Tibial nerve (tissue), 4 donors: ENCODE measurements around the gene GNS. TPM values are rescaled to one million over a fixed set of nuclear protein-coding genes. Genes with fewer than 3 reads are reported as not detected.

Experiments
- DNase-seq, 2 donors: peaks; one replicate each; pipeline ENCODE4 v3.0.0-alpha.2; 2019; ENCODE audit warnings: low spot score in 2 of 2
- H3K27ac ChIP-seq, 4 donors: fragments of 200-600 bp; sonication (generic) in 3 of 4; one replicate each; pipeline ENCODE4 v1.5.1; 2017 to 2019; ENCODE audit warnings: mild to moderate bottlenecking in 1 of 4
- H3K27me3 ChIP-seq, 2 donors: fragments of 200-600 bp; sonication (generic) in 1 of 2; one replicate each; pipeline versions ENCODE4 v1.5.1 to v1.6.0; 2017 to 2019
- H3K36me3 ChIP-seq, 3 donors: fragments of 200-600 bp; sonication (generic); one replicate each; pipeline ENCODE4 v1.5.1; 2018 to 2019
- H3K4me1 ChIP-seq, 4 donors: fragments of 200-600 bp; sonication (generic) in 3 of 4; one replicate each; pipeline ENCODE4 v1.5.1; 2017 to 2019
- H3K4me3 ChIP-seq, 4 donors: fragments of 200-600 bp; sonication (generic) in 3 of 4; one replicate each; pipeline ENCODE4 v1.5.1; 2017 to 2019; ENCODE audit warnings: mild to moderate bottlenecking in 1 of 4, moderate library complexity in 1 of 4
- H3K9me3 ChIP-seq, 4 donors: fragments of 200-600 bp; sonication (generic) in 3 of 4; one replicate each; pipeline ENCODE4 v1.5.1; 2017 to 2019
- EP300 ChIP-seq, 2 donors: sonication (generic); formaldehyde crosslinking; IDR thresholded peaks; one replicate each; pipeline ENCODE4 v1.6.1; 2017; ENCODE audit warnings: antibody characterized with exemption in 2 of 2, mild to moderate bottlenecking in 1 of 2
- POLR2A ChIP-seq, 2 donors: fragments of 450-650 bp; IDR thresholded peaks; one replicate each; pipeline ENCODE4 v1.6.1; 2017; ENCODE audit warnings: antibody characterized with exemption in 2 of 2, mild to moderate bottlenecking in 2 of 2, moderate library complexity in 2 of 2
- WGBS, 2 donors: methylation state at CpG; one replicate each; pipeline ENCODE4 v1.1.5; 2018; 5-methylcytosine and 5-hydroxymethylcytosine counted together
- total RNA-seq, 4 donors: library from RNA; depleted of rRNA; stranded (reverse); fragments of >200 nt; gene quantifications; one replicate each; pipeline ENCODE4 v1.1.0, GENCODE V29; 2016
- TF ChIP-seq, protein P1 (sequence below), 5 experiments: fragments of 200-600 bp in 3 of 5; fragments of 450-650 bp in 2 of 5; sonication (generic) in 3 of 5; IDR thresholded peaks; one replicate each; pipeline ENCODE4 v1.5.1; 2016 to 2019; ENCODE audit warnings: antibody characterized with exemption in 5 of 5, mild to moderate bottlenecking in 3 of 5, moderate library complexity in 2 of 5

Gene GNS
- total RNA-seq, 4 donors from 2014 or later = 72.2 to 88.4 (median 81.4) TPM

DNA sequence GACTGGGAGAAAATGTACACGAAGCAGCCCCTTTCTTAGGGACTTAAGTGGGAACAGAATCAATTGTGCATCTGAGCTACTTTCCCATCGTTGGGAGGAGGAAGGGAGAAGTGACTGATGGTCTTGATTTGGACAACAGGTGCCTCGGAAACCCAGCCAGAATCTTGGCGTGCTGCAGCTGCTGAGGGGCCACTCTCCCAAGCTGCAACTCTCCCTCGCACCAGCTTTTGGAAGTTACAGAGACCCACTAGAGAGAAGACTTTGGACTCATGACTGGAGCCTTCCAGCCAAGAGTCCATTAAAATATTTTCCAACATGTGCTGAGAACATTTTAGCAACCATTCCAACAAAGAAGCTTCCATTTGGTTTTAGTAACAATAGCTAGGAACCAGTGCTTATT, 52.3 kb downstream of the GNS start:
- WGBS, 2 donors = 66 to 68% methylated on average over 5 of the region's 5 CpGs
- H3K9me3 ChIP-seq = no peaks in the 10 kb centered on the region
- H3K27me3 ChIP-seq = no peaks in the 10 kb centered on the region
- H3K27ac ChIP-seq = no peak overlapping the region
- peaks cover 0 to 3% (median 0%) of the 10 kb centered on the region in 4 donors for H3K4me1 ChIP-seq
- H3K4me3 ChIP-seq = no peak overlapping the region
- peaks cover 0 to 4% (median 0%) of the 10 kb centered on the region in 3 donors for H3K36me3 ChIP-seq
- TF ChIP-seq, protein P1, sequence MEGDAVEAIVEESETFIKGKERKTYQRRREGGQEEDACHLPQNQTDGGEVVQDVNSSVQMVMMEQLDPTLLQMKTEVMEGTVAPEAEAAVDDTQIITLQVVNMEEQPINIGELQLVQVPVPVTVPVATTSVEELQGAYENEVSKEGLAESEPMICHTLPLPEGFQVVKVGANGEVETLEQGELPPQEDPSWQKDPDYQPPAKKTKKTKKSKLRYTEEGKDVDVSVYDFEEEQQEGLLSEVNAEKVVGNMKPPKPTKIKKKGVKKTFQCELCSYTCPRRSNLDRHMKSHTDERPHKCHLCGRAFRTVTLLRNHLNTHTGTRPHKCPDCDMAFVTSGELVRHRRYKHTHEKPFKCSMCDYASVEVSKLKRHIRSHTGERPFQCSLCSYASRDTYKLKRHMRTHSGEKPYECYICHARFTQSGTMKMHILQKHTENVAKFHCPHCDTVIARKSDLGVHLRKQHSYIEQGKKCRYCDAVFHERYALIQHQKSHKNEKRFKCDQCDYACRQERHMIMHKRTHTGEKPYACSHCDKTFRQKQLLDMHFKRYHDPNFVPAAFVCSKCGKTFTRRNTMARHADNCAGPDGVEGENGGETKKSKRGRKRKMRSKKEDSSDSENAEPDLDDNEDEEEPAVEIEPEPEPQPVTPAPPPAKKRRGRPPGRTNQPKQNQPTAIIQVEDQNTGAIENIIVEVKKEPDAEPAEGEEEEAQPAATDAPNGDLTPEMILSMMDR (IDR thresholded peaks at IDR 0.05) = no peak
- TF ChIP-seq EP300 (IDR thresholded peaks at IDR 0.05) = no peak
- no peak for TF ChIP-seq POLR2A (IDR thresholded peaks at IDR 0.05)
- no peak for DNase-seq

DNA sequence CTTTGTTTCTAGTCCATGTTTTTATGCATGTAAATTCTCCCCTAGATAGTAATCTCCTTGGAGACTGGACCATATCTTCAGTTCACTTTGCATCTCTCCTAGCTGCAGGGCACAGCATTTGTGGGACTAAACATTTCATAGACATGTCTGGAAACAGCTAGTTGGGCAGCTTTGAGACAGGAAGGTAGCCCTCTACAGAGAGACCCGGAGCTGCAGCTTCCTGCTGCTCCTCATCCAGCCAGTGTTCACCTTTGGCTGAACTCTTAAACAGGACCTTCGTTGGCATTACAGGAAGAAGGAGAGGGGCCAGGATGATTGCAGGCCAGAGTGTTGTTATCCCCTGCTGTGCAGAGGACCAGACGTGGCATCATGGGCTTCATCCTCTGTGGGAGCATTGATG, 52.9 kb downstream of the GNS start:
- WGBS, 2 donors = 41 to 43% methylated on average over 3 of the region's 3 CpGs
- Histone ChIP-seq H3K36me3 (no peaks in the 10 kb centered on the region), H3K4me3 (no peak overlapping the region), H3K9me3 (no peaks in the 10 kb centered on the region), H3K4me1 (peaks cover 0 to 6% (median 0%) of the 10 kb centered on the region in 4 donors), H3K27me3 (no peaks in the 10 kb centered on the region), H3K27ac (no peak overlapping the region)
- no peak for DNase-seq
- TF ChIP-seq EP300 (IDR thresholded peaks at IDR 0.05) = no peak
- TF ChIP-seq POLR2A (IDR thresholded peaks at IDR 0.05) = no peak
- TF ChIP-seq, protein P1 (IDR thresholded peaks at IDR 0.05) = no peak

DNA sequence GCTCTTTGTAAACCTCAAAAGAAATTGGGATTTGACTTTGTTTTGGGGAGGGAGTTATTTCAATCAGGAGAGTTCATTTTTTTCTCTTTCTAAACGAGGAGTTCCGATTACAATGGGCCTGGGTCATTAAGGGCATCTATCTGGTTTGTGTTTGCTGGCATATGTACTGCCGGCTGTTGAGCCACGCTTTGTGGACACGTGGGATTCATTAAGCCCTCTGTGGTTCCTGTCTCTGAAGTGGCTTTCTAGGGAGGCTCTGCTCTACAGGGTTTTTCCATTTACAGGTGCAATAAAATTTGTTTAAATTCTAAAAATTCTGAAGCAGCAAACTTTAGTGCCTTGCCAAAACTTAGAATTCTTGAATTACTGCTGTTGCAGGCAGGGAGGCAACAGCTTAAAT, 57.9 kb downstream of the GNS start:
- Histone ChIP-seq H3K4me1 (peaks cover 0 to 19% (median under 1%) of the 10 kb centered on the region in 4 donors), H3K27me3 (no peaks in the 10 kb centered on the region), H3K36me3 (no peaks in the 10 kb centered on the region), H3K27ac (no peak overlapping the region), H3K4me3 (peak overlapping the region in 1 of 4 donors; percentile 5), H3K9me3 (no peaks in the 10 kb centered on the region)
- WGBS, 2 donors = 41 to 42% methylated on average over 5 of the region's 5 CpGs
- DNase-seq = no peak
- TF ChIP-seq EP300 (IDR thresholded peaks at IDR 0.05) = no peak
- TF ChIP-seq, protein P1 (IDR thresholded peaks at IDR 0.05) = no peak

DNA sequence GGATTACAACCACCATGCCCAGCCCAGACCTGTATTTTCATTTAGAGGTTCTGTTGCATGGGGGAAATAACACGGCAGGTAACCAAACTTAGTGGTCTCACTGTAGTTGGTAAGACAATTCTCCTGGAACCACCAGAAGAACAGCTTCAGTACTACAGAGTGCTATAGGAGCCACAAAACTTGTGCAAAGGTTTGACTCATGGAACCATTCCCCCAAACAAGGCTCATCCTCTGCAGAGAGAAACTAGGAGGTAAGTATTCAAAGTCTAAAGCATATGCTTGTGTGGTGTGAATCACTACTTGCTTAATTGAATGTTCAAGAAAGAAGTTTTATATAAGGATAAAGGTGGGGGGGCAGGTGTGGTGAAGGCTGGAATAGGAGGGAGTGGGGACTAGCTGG, 58.7 kb downstream of the GNS start:
- no peaks in the 10 kb centered on the region for H3K27me3 ChIP-seq
- WGBS, 2 donors = 94 to 100% methylated on average over 1 of the region's 1 CpG
- TF ChIP-seq POLR2A (IDR thresholded peaks at IDR 0.05) (no peak), EP300 (IDR thresholded peaks at IDR 0.05) (no peak)
- TF ChIP-seq, protein P1 (IDR thresholded peaks at IDR 0.05) = no peak
- H3K36me3 ChIP-seq = no peaks in the 10 kb centered on the region
- H3K27ac ChIP-seq = no peak overlapping the region
- H3K4me3 ChIP-seq = no peak overlapping the region
- no peaks in the 10 kb centered on the region for H3K9me3 ChIP-seq
- no peak for DNase-seq
- H3K4me1 ChIP-seq = peaks cover 0 to 23% (median 2%) of the 10 kb centered on the region in 4 donors

DNA sequence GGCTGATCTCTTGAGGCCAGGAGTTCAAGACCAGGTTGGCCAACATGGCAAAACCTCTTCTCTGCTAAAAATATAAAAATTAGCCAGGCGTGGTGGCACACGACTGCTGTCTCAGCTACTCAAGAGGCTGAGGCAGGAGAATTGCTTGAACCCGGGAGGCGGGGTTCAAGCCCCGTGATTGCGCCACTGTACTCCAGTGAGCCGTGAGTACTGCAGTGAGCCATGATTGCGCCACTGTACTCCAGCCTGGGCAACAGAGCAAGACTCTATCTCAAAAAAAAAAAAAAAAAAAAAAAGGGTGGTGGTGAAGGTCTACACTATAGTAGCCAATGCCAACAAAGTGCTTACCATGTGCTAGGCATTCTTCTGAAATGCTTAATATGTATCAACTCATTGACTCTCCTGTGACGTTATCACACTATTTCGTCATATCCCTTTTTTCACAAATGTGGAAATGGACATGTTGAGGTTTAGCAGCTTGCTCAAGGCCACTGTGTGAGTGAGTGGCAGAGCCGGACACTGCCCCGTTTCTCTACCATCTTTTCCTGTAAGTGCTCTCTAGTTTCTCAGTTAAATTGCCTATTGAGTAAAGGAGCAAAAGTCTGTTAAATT, 59.6 kb downstream of the GNS start:
- Histone ChIP-seq H3K36me3 (no peaks in the 10 kb centered on the region), H3K4me1 (peaks cover 0 to 27% (median 2%) of the 10 kb centered on the region in 4 donors), H3K4me3 (no peak overlapping the region), H3K27ac (no peak overlapping the region), H3K9me3 (no peaks in the 10 kb centered on the region), H3K27me3 (no peaks in the 10 kb centered on the region)
- DNase-seq = no peak
- TF ChIP-seq, protein P1 (IDR thresholded peaks at IDR 0.05) = no peak
- no peak for TF ChIP-seq EP300 (IDR thresholded peaks at IDR 0.05)
- TF ChIP-seq POLR2A (IDR thresholded peaks at IDR 0.05) = no peak
- WGBS, 2 donors = 89 to 94% methylated on average over 12 of the region's 12 CpGs
